ENCODE measurements around the gene PTK6. TPM values are rescaled to one million over a fixed set of nuclear protein-coding genes. Genes with fewer than 3 reads are reported as not detected.

The PTK6 gene
- total RNA-seq, 2 donors from 2014 or later = 0.22 TPM; not detected in 1

DNA sequence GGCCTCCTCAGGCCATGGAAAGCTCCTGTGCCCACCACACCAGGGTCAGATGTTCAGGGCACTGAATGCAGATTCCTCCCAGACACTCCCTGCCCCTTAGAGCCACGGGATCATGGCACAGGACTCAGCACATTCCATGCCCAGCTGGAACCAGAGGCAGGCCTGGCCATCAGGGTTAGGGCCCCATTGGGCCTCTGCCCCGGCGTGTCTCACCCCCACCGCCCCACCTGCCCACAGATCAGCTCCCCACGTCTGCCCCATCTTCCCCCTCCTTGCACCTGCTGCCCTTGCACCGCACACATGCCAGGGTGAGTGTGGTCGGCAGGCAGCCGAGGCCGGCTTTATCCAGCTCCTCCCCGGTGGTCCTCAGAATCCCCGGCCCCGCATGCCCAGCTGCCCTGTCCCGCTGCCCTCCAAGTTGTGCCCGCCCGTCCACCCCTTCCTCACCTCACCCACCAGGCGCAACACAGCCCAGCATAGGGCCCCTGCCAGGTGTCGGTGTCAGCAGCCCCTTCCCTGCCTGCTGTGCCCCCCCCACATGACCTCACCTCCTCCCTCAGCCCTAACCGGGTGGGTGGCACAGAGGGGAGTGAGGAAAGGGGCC, 12.6 kb upstream of the PTK6 start:
- TF ChIP-seq, protein P1, sequence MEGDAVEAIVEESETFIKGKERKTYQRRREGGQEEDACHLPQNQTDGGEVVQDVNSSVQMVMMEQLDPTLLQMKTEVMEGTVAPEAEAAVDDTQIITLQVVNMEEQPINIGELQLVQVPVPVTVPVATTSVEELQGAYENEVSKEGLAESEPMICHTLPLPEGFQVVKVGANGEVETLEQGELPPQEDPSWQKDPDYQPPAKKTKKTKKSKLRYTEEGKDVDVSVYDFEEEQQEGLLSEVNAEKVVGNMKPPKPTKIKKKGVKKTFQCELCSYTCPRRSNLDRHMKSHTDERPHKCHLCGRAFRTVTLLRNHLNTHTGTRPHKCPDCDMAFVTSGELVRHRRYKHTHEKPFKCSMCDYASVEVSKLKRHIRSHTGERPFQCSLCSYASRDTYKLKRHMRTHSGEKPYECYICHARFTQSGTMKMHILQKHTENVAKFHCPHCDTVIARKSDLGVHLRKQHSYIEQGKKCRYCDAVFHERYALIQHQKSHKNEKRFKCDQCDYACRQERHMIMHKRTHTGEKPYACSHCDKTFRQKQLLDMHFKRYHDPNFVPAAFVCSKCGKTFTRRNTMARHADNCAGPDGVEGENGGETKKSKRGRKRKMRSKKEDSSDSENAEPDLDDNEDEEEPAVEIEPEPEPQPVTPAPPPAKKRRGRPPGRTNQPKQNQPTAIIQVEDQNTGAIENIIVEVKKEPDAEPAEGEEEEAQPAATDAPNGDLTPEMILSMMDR (conservative IDR thresholded peaks at IDR 0.05) = no peak
- H3K4me1 Mint-ChIP-seq = peaks cover 7% of the 10 kb centered on the region
- Histone ChIP-seq H3K27ac (ENCODE audit: low read depth, low read length) (no peak overlapping the region), H3K9ac (ENCODE audit: extremely low read depth, low read length, poor library complexity, severe bottlenecking) (no peak overlapping the region), H3K4me1 (ENCODE audit: control insufficient read depth, insufficient read depth, low read length) (no peaks in the 10 kb centered on the region), H3K27me3 (ENCODE audit: control insufficient read depth, insufficient read depth, low read length, poor library complexity, severe bottlenecking) (no peaks in the 10 kb centered on the region), H3K36me3 (ENCODE audit: control insufficient read depth, insufficient read depth, low read length) (no peaks in the 10 kb centered on the region), H3K4me3 (ENCODE audit: low read length) (no peak overlapping the region), H3K9me3 (ENCODE audit: control insufficient read depth, low read length) (no peaks in the 10 kb centered on the region)
- H3K4me3 Mint-ChIP-seq = no peak overlapping the region
- 89 to 97% methylated on average over 6 to 18 of the region's 18 CpGs for WGBS, 2 experiments (ENCODE audit: insufficient coverage in 1 of 2, insufficient read length in 1 of 2)
- no peak for DNase-seq
- no peaks in the 10 kb centered on the region for H3K36me3 Mint-ChIP-seq (ENCODE audit: low read depth)
- H3K9me3 Mint-ChIP-seq = no peaks in the 10 kb centered on the region
- no peaks in the 10 kb centered on the region for H3K27me3 Mint-ChIP-seq (ENCODE audit: insufficient read depth)
- H3K27ac Mint-ChIP-seq = no peak overlapping the region

- Mint-ChIP-seq H3K4me3 (no peak overlapping the region), H3K4me1 (peaks cover 7% of the 10 kb centered on the region), H3K36me3 (ENCODE audit: low read depth) (no peaks in the 10 kb centered on the region), H3K27me3 (ENCODE audit: insufficient read depth) (no peaks in the 10 kb centered on the region), H3K9me3 (no peaks in the 10 kb centered on the region), H3K27ac (no peak overlapping the region)
- Histone ChIP-seq H3K9me3 (ENCODE audit: control insufficient read depth, low read length) (no peaks in the 10 kb centered on the region), H3K36me3 (ENCODE audit: control insufficient read depth, insufficient read depth, low read length) (no peaks in the 10 kb centered on the region), H3K4me1 (ENCODE audit: control insufficient read depth, insufficient read depth, low read length) (no peaks in the 10 kb centered on the region), H3K27ac (ENCODE audit: low read depth, low read length) (no peak overlapping the region), H3K27me3 (ENCODE audit: control insufficient read depth, insufficient read depth, low read length, poor library complexity, severe bottlenecking) (no peaks in the 10 kb centered on the region), H3K4me3 (ENCODE audit: low read length) (no peak overlapping the region), H3K9ac (ENCODE audit: extremely low read depth, low read length, poor library complexity, severe bottlenecking) (no peak overlapping the region)
- no peak for DNase-seq
- TF ChIP-seq, protein P1 (conservative IDR thresholded peaks at IDR 0.05) = no peak
- WGBS, 2 experiments (ENCODE audit: insufficient coverage in 1 of 2, insufficient read length in 1 of 2) = 45 to 71% methylated on average over 4 to 8 of the region's 25 CpGs
Measured at GRCh38 chr20:63549019-63549418, 11.8 kb upstream of the PTK6 start.

DNA sequence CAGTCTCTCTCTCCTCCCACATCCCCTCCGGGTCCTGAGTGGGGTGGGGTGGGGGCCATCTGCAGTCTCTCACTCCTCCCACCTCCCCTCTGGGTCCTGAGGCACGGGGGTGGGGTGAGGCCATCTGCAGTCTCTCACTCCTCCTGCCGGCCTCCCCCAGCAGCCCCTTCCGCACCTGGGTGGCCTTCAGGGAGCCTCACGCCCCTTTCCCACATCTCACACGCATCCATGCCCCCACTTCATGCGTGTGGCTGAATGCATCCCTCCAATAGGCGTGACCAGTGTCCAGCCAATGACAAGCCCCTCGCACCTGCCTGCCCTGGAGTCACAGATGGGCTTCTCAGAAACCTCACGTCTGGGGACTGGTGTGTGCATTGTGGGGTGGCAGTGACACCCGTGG, 11.4 kb upstream of the PTK6 start:
- H3K4me1 Mint-ChIP-seq = peaks cover 7% of the 10 kb centered on the region
- DNase-seq = no peak
- H3K36me3 Mint-ChIP-seq (ENCODE audit: low read depth) = no peaks in the 10 kb centered on the region
- H3K4me1 ChIP-seq (ENCODE audit: control insufficient read depth, insufficient read depth, low read length) = no peaks in the 10 kb centered on the region
- no peaks in the 10 kb centered on the region for H3K27me3 ChIP-seq (ENCODE audit: control insufficient read depth, insufficient read depth, low read length, poor library complexity, severe bottlenecking)
- no peaks in the 10 kb centered on the region for H3K9me3 Mint-ChIP-seq
- no peak overlapping the region for H3K27ac ChIP-seq (ENCODE audit: low read depth, low read length)
- H3K9me3 ChIP-seq (ENCODE audit: control insufficient read depth, low read length) = no peaks in the 10 kb centered on the region
- H3K36me3 ChIP-seq (ENCODE audit: control insufficient read depth, insufficient read depth, low read length) = no peaks in the 10 kb centered on the region
- no peak overlapping the region for H3K4me3 Mint-ChIP-seq
- no peak overlapping the region for H3K9ac ChIP-seq (ENCODE audit: extremely low read depth, low read length, poor library complexity, severe bottlenecking)
- 74 to 82% methylated on average over 3 to 10 of the region's 11 CpGs for WGBS, 2 experiments (ENCODE audit: insufficient coverage in 1 of 2, insufficient read length in 1 of 2)
- H3K27ac Mint-ChIP-seq = no peak overlapping the region
- TF ChIP-seq, protein P1 (conservative IDR thresholded peaks at IDR 0.05) = no peak
- H3K4me3 ChIP-seq (ENCODE audit: low read length) = no peak overlapping the region
- no peaks in the 10 kb centered on the region for H3K27me3 Mint-ChIP-seq (ENCODE audit: insufficient read depth)

Data from endodermal cell (in vitro differentiated cells).